IMR-90 (cell line): ENCODE data around the gene EPHB1. TPM values are rescaled to one million over a fixed set of nuclear protein-coding genes. Genes with fewer than 3 reads are reported as not detected.

Experiments used
- ATAC-seq: fragments of 200-7000 bp; cut with Tn5 transposase; 2 replicates; pipeline ENCODE4 v1.9.1; 2020; ENCODE audit warnings: low read depth, mild to moderate bottlenecking, moderate library complexity
- BruUV-seq: library from RNA; stranded (reverse); fragments of 400-500 nt; replicated peaks from 2 replicates; lab custom pipeline; 2021; lab: Mats Ljungman, UMichigan
- CTCF ChIA-PET: fragments of 300-600 bp; formaldehyde crosslinking; extraction: SDS; loops from one replicate; lab custom pipeline; 2021; ENCODE audit warnings: antibody characterized with exemption; lab: Yijun Ruan, JAX
- POLR2A ChIA-PET: fragments of 300-600 bp; sonication (Branson Sonifier 250); formaldehyde crosslinking; loops from one replicate; lab custom pipeline; 2022; ENCODE audit warnings: antibody characterized with exemption; ENCODE audit not compliant: unreplicated experiment; lab: Charles Lee
- DNase-seq: peaks from one replicate; pipeline ENCODE4 v3.0.0; 2013
- H2AFZ ChIP-seq: replicated peaks from 2 replicates; pipeline ENCODE3; 2013; ENCODE audit warnings: low read length, mild to moderate bottlenecking; ENCODE audit not compliant: poor library complexity
- H2AK5ac ChIP-seq: 2 replicates; pipeline ENCODE4 v1.6.1; 2013; ENCODE audit warnings: low read depth, low read length, inconsistent platforms
- H2AK9ac ChIP-seq: replicated peaks from 2 replicates; pipeline ENCODE3; 2013; ENCODE audit warnings: mild to moderate bottlenecking, low read depth, low read length, moderate library complexity; ENCODE audit not compliant: poor library complexity
- H2BK120ac ChIP-seq: 2 replicates; pipeline ENCODE4 v1.6.1; 2013; ENCODE audit warnings: low read depth, low read length, inconsistent platforms
- H2BK15ac ChIP-seq: 3 replicates; pipeline ENCODE4 v1.6.1; 2013; ENCODE audit warnings: low read depth, low read length, inconsistent platforms
- H2BK20ac ChIP-seq: 2 replicates; pipeline ENCODE4 v1.6.1; 2013; ENCODE audit warnings: low read depth, mild to moderate bottlenecking, inconsistent platforms, low read length, moderate library complexity
- H2BK5ac ChIP-seq: 2 replicates; pipeline ENCODE4 v1.6.1; 2013; ENCODE audit warnings: mild to moderate bottlenecking, low read depth, low read length, inconsistent platforms; ENCODE audit not compliant: poor library complexity, severe bottlenecking
- H3K14ac ChIP-seq: replicated peaks from 2 replicates; pipeline ENCODE4 v1.6.1; 2013; ENCODE audit warnings: low read depth, low read length, inconsistent platforms
- H3K18ac ChIP-seq: 2 replicates; pipeline ENCODE4 v1.6.1; 2013; ENCODE audit warnings: low read depth, low read length, control low read depth
- H3K23ac ChIP-seq: 2 replicates; pipeline ENCODE4 v1.6.1; 2013; ENCODE audit warnings: low read depth, low read length, inconsistent platforms
- H3K27ac ChIP-seq: 2 replicates; pipeline ENCODE4 v1.5.1; 2013; ENCODE audit warnings: mild to moderate bottlenecking, control low read depth, low read length; ENCODE audit not compliant: insufficient read depth
- H3K27me3 ChIP-seq: 2 replicates; pipeline ENCODE4 v1.6.1; 2013; ENCODE audit warnings: low read length; ENCODE audit not compliant: control insufficient read depth, insufficient read depth
- H3K36me3 ChIP-seq: 2 replicates; pipeline ENCODE4 v1.6.1; 2013; ENCODE audit warnings: low read length, mixed read lengths; ENCODE audit not compliant: control insufficient read depth, insufficient read depth
- H3K4ac ChIP-seq: 2 replicates; pipeline ENCODE4 v1.6.1; 2013; ENCODE audit warnings: low read depth, low read length, inconsistent platforms
- H3K4me1 ChIP-seq: 2 replicates; pipeline ENCODE4 v1.6.1; 2013; ENCODE audit warnings: low read length, mixed read lengths; ENCODE audit not compliant: control insufficient read depth, insufficient read depth
- H3K4me2 ChIP-seq: 2 replicates; pipeline ENCODE4 v1.6.1; 2013; ENCODE audit warnings: low read depth, mild to moderate bottlenecking, control low read depth, low read length, moderate library complexity
- H3K4me3 ChIP-seq: 2 replicates; pipeline ENCODE4 v1.5.1; 2013; ENCODE audit warnings: low read depth, mild to moderate bottlenecking, control low read depth, low read length, moderate library complexity; ENCODE audit not compliant: insufficient read depth
- H3K56ac ChIP-seq: 2 replicates; pipeline ENCODE4 v1.6.1; 2013; ENCODE audit warnings: low read length, inconsistent platforms; ENCODE audit not compliant: insufficient read depth; ENCODE audit errors: extremely low read depth
- H3K79me1 ChIP-seq, 2 experiments: 2 replicates each; pipeline ENCODE4 v1.6.1; 2013; ENCODE audit warnings: low read length in 2 of 2, inconsistent platforms in 1 of 2, low read depth in 1 of 2
- H3K9ac ChIP-seq: 2 replicates; pipeline ENCODE4 v1.6.1; 2013; ENCODE audit warnings: low read depth, low read length, control low read depth
- H3K9me1 ChIP-seq: 2 replicates; pipeline ENCODE4 v1.6.1; 2013; ENCODE audit warnings: low read length, inconsistent platforms; ENCODE audit not compliant: insufficient read depth
- H3K9me3 ChIP-seq: 2 replicates; pipeline ENCODE4 v1.6.1; 2013; ENCODE audit warnings: low read length; ENCODE audit not compliant: control insufficient read depth, insufficient read depth
- H4K20me1 ChIP-seq: 2 replicates; pipeline ENCODE4 v1.6.1; 2013; ENCODE audit warnings: low read length, inconsistent platforms; ENCODE audit not compliant: insufficient read depth
- H4K5ac ChIP-seq: 2 replicates; pipeline ENCODE4 v1.6.1; 2013; ENCODE audit warnings: mild to moderate bottlenecking, low read depth, low read length, control low read depth
- H4K8ac ChIP-seq, 2 experiments: 2 replicates each; pipeline ENCODE4 v1.6.1; 2013; ENCODE audit warnings: low read depth in 2 of 2, low read length in 2 of 2, control low read depth in 1 of 2, inconsistent platforms in 1 of 2
- H4K91ac ChIP-seq: 2 replicates; pipeline ENCODE4 v1.6.1; 2013; ENCODE audit warnings: low read depth, low read length, inconsistent platforms; ENCODE audit not compliant: insufficient read depth
- BHLHE40 ChIP-seq: fragments of 150-350 bp; IDR thresholded peaks from 2 replicates; pipeline ENCODE4 v1.6.1; 2016; ENCODE audit warnings: mild to moderate bottlenecking, low read depth, low read length
- CEBPB ChIP-seq: IDR thresholded peaks from 2 replicates; pipeline ENCODE4 v1.6.1; 2012; ENCODE audit warnings: low read depth, low read length, improper control_type of control experiment
- FOS ChIP-seq: fragments of 150-350 bp; IDR thresholded peaks from 2 replicates; pipeline ENCODE4 v1.6.1; 2016; ENCODE audit warnings: low read depth, low read length
- MAFK ChIP-seq: IDR thresholded peaks from 2 replicates; pipeline ENCODE4 v1.6.1; 2012; ENCODE audit warnings: low read depth, low read length, improper control_type of control experiment
- MXI1 ChIP-seq: IDR thresholded peaks from 2 replicates; pipeline ENCODE4 v1.6.1; 2012; ENCODE audit warnings: low read depth, mild to moderate bottlenecking, low read length, moderate library complexity, borderline replicate concordance
- NFE2L2 ChIP-seq: fragments of 150-350 bp; IDR thresholded peaks from 2 replicates; pipeline ENCODE4 v1.6.1; 2016; ENCODE audit warnings: low read depth, mild to moderate bottlenecking, low read length
- RAD21 ChIP-seq: IDR thresholded peaks from 2 replicates; pipeline ENCODE4 v1.6.1; 2012; ENCODE audit warnings: low read length, improper control_type of control experiment
- SMC3 ChIP-seq: fragments of 150-350 bp; IDR thresholded peaks from 2 replicates; pipeline ENCODE4 v1.6.1; 2016; ENCODE audit warnings: low read depth, mild to moderate bottlenecking, antibody characterized with exemption, low read length, moderate library complexity
- WGBS, 2 experiments: methylation state at CpG; one replicate each; pipeline versions ENCODE4 v1.1.5 to v1.1.7; 2013; ENCODE audit warnings: missing lambda C conversion rate in 2 of 2; ENCODE audit not compliant: insufficient read length in 1 of 2; ENCODE audit errors: extremely low coverage in 2 of 2; 5-methylcytosine and 5-hydroxymethylcytosine counted together
- dilution Hi-C: fragments of 300-500 bp; cut with HindIII; formaldehyde crosslinking; loops from one replicate; pipeline ENCODE4 v1.14.3; 2018; ENCODE audit warnings: low sequenced_read_pairs; ENCODE audit not compliant: unreplicated experiment
- in situ Hi-C: fragments of 300-500 bp; cut with MboI; formaldehyde crosslinking; loops from 3 replicates; pipeline ENCODE4 v1.14.3; 2019; ENCODE audit warnings: low sequenced_read_pairs, inconsistent platforms, mixed read lengths
- intact Hi-C: fragments of 100-400 bp; cut with micrococcal nuclease; formaldehyde crosslinking; loops from 2 replicates; pipeline ENCODE4 v1.10.0; 2022
- polyA plus RNA-seq, 3 experiments: library from polyadenylated mRNA; depleted of rRNA; stranded (reverse); fragments of >200 nt; gene quantifications; 2 replicates each; pipeline ENCODE4 v1.2.3, GENCODE V29; 2012; ENCODE audit warnings: low replicate concordance in 1 of 3
- total RNA-seq: library from RNA; depleted of rRNA; stranded (reverse); fragments of >200 nt; gene quantifications from 2 replicates; pipeline ENCODE4 v1.2.3, GENCODE V29; 2012
- TF ChIP-seq, protein P1 (sequence below): conservative IDR thresholded peaks from 2 replicates; pipeline ENCODE4 v1.5.1; 2012; ENCODE audit warnings: mild to moderate bottlenecking, low read depth, low read length, improper control_type of control experiment
- TF ChIP-seq, protein P2 (sequence below): fragments of 150-350 bp; IDR thresholded peaks from 2 replicates; pipeline ENCODE4 v1.6.1; 2017; ENCODE audit warnings: mild to moderate bottlenecking, antibody characterized with exemption, low read length, low read depth

Gene EPHB1
- total and polyA plus RNA-seq, 2 of the 4 experiments (the other 2 are of a cell fraction) = 0.17 to 0.36 TPM

DNA sequence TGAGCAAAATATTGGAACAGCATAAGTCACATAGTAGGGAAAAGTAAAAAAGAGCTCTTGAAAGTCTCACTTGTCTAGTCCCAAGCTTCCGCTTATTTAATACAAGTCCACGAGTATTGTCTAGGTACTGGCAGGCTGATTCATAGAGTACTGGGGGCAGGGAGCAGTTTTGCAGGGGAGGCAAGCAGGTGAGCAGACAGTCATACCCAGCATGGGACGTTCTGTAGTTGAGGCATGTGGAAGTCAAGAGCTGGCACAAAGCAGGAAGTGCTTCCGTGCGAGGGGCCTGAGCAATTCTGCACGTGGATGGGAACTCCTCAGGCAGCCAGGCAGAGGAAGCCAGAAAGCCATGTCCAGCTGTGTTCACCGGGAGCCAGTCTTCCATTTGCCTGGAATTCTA lies 287.6 kb downstream of the EPHB1 start:
- H3K27me3 ChIP-seq = no peaks in the 10 kb centered on the region
- no peak overlapping the region for H2AK5ac ChIP-seq
- H4K8ac ChIP-seq = no peak overlapping the region
- POLR2A ChIA-PET = no interaction called here
- no peak overlapping the region for H2BK5ac ChIP-seq
- no peak overlapping the region for H3K27ac ChIP-seq
- H3K4me2 ChIP-seq = no peak overlapping the region
- H4K91ac ChIP-seq = no peak overlapping the region
- no peak for ATAC-seq
- CTCF ChIA-PET = no interaction called here
- H3K23ac ChIP-seq = no peak overlapping the region
- no peak overlapping the region for H2BK15ac ChIP-seq
- intact Hi-C loops = no loop called here
- WGBS, 2 experiments = 25% methylated on average over 4 of the region's 7 CpGs; no CpG with 5 or more reads in 1 of the 2 experiments
- in situ Hi-C loops = no loop called here
- H2BK120ac ChIP-seq = no peak overlapping the region
- no peaks in the 10 kb centered on the region for H3K4me1 ChIP-seq
- no peak overlapping the region for H4K5ac ChIP-seq
- no peak for TF ChIP-seq RAD21
- TF ChIP-seq FOS = no peak
- TF ChIP-seq BHLHE40 = no peak
- TF ChIP-seq, protein P1, sequence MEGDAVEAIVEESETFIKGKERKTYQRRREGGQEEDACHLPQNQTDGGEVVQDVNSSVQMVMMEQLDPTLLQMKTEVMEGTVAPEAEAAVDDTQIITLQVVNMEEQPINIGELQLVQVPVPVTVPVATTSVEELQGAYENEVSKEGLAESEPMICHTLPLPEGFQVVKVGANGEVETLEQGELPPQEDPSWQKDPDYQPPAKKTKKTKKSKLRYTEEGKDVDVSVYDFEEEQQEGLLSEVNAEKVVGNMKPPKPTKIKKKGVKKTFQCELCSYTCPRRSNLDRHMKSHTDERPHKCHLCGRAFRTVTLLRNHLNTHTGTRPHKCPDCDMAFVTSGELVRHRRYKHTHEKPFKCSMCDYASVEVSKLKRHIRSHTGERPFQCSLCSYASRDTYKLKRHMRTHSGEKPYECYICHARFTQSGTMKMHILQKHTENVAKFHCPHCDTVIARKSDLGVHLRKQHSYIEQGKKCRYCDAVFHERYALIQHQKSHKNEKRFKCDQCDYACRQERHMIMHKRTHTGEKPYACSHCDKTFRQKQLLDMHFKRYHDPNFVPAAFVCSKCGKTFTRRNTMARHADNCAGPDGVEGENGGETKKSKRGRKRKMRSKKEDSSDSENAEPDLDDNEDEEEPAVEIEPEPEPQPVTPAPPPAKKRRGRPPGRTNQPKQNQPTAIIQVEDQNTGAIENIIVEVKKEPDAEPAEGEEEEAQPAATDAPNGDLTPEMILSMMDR = no peak
- TF ChIP-seq NFE2L2 = no peak
- TF ChIP-seq MXI1 = no peak
- no peak for TF ChIP-seq MAFK
- TF ChIP-seq, protein P2, sequence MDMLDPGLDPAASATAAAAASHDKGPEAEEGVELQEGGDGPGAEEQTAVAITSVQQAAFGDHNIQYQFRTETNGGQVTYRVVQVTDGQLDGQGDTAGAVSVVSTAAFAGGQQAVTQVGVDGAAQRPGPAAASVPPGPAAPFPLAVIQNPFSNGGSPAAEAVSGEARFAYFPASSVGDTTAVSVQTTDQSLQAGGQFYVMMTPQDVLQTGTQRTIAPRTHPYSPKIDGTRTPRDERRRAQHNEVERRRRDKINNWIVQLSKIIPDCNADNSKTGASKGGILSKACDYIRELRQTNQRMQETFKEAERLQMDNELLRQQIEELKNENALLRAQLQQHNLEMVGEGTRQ = no peak
- no peak for TF ChIP-seq SMC3
- TF ChIP-seq CEBPB = no peak
- no peak overlapping the region for H3K18ac ChIP-seq
- no peak overlapping the region for H3K4me3 ChIP-seq
- no peak overlapping the region for H3K56ac ChIP-seq
- H3K9me3 ChIP-seq = no peaks in the 10 kb centered on the region
- H2AK9ac ChIP-seq = no peak overlapping the region
- no peak overlapping the region for H2BK20ac ChIP-seq
- no peaks in the 10 kb centered on the region for H4K20me1 ChIP-seq
- dilution Hi-C loops = no loop called here
- DNase-seq = no peak
- no peaks in the 10 kb centered on the region for H3K9me1 ChIP-seq
- no peak overlapping the region for H2AFZ ChIP-seq
- no TSS peak for BruUV-seq
- H3K36me3 ChIP-seq = no peaks in the 10 kb centered on the region
- no peak overlapping the region for H3K4ac ChIP-seq
- no peak overlapping the region for H3K14ac ChIP-seq
- no peak overlapping the region for H3K9ac ChIP-seq
- H3K79me1 ChIP-seq = no peaks in the 10 kb centered on the region
